GM12864 (cell line): Measurements from ENCODE around the gene PLCL2.

Experiments used
- DNase-seq: peaks from one replicate; pipeline ENCODE4 v3.0.0-alpha.2; 2011; ENCODE audit warnings: low read depth
- H3K4me3 ChIP-seq: 2 replicates; pipeline ENCODE4 v1.5.1; 2011; ENCODE audit warnings: mild to moderate bottlenecking, low read depth, low read length, control low read depth
- TF ChIP-seq, protein P1 (sequence below): IDR thresholded peaks from 2 replicates; pipeline ENCODE4 v1.5.1; 2011; ENCODE audit warnings: low read depth, mild to moderate bottlenecking, moderate library complexity, low read length, control low read depth, inconsistent platforms; ENCODE audit errors: missing control alignments

Gene PLCL2

DNA sequence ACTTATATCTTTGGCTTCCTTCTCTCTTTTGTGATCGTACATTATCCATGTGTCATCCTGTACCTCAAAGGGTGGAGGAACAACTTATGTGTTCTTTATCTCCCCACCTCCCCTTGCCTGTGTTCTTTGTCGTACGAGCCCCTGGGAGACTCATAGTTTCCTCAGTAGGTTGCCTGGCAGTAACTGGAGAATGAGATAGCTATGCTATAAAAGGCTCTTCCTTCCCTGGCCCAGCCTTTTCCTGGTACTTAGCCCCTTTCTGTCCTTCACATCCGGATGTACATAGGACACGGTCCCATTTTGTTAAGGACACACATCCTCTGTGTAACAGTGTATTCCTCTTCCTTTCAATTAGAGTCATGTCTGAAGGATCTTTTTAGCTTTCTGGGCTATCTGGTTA, 32.1 kb downstream of the PLCL2 start:
- no peak for DNase-seq
- TF ChIP-seq, protein P1, sequence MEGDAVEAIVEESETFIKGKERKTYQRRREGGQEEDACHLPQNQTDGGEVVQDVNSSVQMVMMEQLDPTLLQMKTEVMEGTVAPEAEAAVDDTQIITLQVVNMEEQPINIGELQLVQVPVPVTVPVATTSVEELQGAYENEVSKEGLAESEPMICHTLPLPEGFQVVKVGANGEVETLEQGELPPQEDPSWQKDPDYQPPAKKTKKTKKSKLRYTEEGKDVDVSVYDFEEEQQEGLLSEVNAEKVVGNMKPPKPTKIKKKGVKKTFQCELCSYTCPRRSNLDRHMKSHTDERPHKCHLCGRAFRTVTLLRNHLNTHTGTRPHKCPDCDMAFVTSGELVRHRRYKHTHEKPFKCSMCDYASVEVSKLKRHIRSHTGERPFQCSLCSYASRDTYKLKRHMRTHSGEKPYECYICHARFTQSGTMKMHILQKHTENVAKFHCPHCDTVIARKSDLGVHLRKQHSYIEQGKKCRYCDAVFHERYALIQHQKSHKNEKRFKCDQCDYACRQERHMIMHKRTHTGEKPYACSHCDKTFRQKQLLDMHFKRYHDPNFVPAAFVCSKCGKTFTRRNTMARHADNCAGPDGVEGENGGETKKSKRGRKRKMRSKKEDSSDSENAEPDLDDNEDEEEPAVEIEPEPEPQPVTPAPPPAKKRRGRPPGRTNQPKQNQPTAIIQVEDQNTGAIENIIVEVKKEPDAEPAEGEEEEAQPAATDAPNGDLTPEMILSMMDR = no peak
- no peak overlapping the region for H3K4me3 ChIP-seq

DNA sequence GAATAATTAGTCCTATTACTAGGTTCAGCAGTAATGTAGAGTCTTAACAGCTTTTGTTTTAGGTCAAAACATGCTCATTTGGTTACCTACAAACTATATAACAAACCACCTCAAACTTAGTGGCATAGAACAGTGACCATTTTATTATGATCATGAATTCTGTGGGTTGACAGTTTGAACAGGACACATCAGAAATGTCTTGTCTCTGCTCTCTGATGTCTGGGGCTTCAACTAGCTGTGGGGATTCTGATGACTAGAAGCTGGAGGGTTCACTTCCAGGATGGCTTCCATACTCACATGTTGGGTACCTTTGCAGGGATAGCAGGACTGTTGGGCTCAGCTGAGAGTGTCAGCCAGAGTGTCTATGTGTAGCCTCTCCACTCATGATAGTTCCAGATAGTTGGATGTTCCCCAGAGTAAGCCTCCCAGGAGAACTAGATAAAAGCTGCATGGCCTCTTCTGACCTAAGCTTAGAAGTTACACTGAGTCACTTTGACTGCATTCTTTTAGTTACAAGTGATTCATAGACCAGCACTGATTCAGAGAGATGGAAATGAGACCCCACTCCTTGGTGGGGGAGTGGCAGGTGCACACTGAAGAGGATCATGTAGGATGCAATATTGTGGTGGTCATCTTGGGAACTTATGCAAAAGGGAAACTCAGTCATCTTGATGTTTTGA, 32.6 kb downstream of the PLCL2 start:
- DNase-seq = no peak
- no peak overlapping the region for H3K4me3 ChIP-seq
- TF ChIP-seq, protein P1 = no peak

DNA sequence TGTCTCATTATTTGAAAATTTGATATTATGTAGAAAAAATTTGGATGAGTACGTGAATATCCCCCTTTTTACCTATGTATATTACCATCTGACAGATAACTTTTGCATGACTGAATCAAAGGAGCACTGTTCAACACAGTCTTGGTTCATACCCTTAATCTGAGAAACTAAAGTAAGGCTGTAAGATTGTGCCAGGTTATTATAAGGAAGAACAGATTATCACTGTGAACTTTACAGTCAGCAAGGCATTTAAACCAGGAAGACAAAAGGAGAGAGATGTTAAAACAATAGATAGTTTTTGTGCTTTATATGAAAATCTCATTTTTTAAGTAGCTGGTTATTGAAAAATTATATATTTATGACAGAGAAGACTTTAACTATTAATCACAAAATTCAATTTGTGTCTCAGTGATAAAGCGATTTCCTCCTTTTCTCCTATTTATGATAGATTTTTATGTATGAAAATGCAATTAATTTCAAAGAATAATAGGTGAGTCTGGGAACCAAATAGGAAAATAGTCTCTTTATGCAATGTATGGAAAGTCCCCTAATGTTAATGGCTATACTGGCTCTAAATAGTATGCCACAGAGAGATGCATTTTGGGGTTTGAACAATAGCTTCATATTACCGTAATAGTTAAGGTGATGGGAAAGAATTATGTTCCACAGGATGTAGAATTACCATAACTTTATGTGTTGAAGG, 33.4 kb downstream of the PLCL2 start:
- TF ChIP-seq, protein P1 = no peak
- H3K4me3 ChIP-seq = no peak overlapping the region
- DNase-seq = no peak

DNA sequence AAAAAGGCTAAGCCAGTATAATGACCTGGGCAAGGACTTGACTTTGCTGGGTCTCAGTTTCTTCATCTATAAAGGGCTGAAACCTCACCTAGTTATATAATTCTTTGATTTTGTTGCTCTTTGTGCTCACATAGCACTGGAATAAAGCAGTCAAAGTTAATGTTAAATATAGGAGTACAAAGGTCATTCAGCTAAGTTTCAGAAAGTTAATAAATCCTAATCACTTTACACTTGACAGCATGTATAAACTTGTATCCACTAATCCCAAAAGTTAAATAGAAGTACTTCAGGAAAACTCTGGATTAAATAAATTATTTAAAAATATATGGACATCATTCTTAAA, 33.9 kb downstream of the PLCL2 start:
- no peak for DNase-seq
- TF ChIP-seq, protein P1 = no peak
- no peak overlapping the region for H3K4me3 ChIP-seq

DNA sequence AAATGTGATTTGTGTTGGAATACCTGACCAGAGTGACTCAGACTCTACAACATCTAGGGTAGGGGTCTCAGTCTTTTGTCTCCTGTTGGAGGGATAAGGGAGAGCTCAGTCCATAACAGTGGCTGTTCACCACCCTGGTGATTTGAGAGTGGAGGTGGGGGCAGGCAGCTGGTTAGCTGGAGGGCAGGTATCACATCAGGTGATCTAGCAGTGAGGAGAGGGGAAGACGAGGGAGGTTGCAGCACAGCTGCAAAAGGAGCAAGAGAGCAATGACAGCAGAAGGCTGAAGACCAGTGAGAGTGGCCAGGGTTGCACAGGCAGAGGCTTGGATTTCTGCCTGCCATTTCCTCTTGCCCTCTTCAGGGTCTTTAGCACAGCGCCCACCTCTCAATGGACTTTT, 38.4 kb downstream of the PLCL2 start:
- DNase-seq = no peak
- no peak overlapping the region for H3K4me3 ChIP-seq
- TF ChIP-seq, protein P1 = no peak

DNA sequence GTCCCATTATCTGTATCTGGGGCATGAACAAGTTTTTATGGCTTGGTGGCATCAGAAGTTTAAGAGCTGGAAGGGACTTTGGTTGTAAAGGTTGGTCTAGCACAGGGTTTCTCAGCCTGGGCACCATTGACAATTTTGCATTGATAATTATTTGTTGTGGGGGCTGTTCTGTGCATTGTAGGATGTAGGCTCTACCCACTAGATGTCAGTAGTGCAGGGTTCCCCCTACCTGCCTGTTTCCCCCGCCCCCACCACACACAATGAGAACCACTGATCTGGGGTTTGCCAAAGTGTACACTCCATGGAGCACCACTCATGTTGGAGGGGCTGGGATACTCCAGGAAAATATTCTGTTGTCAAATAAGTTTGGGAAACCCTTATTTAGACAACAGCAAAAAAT, 42.7 kb downstream of the PLCL2 start:
- DNase-seq = no peak
- TF ChIP-seq, protein P1 = peak; percentile 54

More for the DNA sequence above, 42.7 kb downstream of the PLCL2 start:
- H3K4me3 ChIP-seq = no peak overlapping the region
